Skeletal muscle satellite cell (primary cell): ENCODE results near the gene ZBTB37. TPM values are rescaled to one million over a fixed set of nuclear protein-coding genes. Genes with fewer than 3 reads are reported as not detected.
A peak's percentile ranks its signal among the peaks of the same experiment; 100 is the strongest.

Experiments used
- H3K27me3 ChIP-seq: 2 replicates; pipeline ENCODE4 v1.7.0; 2013; ENCODE audit warnings: low read length; ENCODE audit not compliant: control insufficient read depth, insufficient read depth
- H3K36me3 ChIP-seq: 2 replicates; pipeline ENCODE4 v1.7.0; 2013; ENCODE audit warnings: mild to moderate bottlenecking, control low read depth, low read length; ENCODE audit not compliant: insufficient read depth
- H3K4me1 ChIP-seq: 2 replicates; pipeline ENCODE4 v1.7.0; 2013; ENCODE audit warnings: low read length; ENCODE audit not compliant: control insufficient read depth, insufficient read depth
- H3K4me2 ChIP-seq: 2 replicates; pipeline ENCODE4 v1.7.0; 2013; ENCODE audit warnings: mild to moderate bottlenecking, low read length
- H3K4me3 ChIP-seq: 2 replicates; pipeline ENCODE4 v1.7.0; 2013; ENCODE audit warnings: low read length
- H3K9ac ChIP-seq: 2 replicates; pipeline ENCODE4 v1.7.0; 2013; ENCODE audit warnings: mild to moderate bottlenecking, low read depth, low read length, moderate library complexity
- H3K9me3 ChIP-seq: replicated peaks from 2 replicates; pipeline ENCODE4 v1.7.0; 2013; ENCODE audit warnings: mild to moderate bottlenecking, control low read depth, low read length
- total RNA-seq: library from RNA; depleted of rRNA; stranded (reverse); fragments of >200 nt; gene quantifications from 2 replicates; pipeline ENCODE4 v1.2.3, GENCODE V29; 2012; rRNA removed

Gene ZBTB37, protein sequence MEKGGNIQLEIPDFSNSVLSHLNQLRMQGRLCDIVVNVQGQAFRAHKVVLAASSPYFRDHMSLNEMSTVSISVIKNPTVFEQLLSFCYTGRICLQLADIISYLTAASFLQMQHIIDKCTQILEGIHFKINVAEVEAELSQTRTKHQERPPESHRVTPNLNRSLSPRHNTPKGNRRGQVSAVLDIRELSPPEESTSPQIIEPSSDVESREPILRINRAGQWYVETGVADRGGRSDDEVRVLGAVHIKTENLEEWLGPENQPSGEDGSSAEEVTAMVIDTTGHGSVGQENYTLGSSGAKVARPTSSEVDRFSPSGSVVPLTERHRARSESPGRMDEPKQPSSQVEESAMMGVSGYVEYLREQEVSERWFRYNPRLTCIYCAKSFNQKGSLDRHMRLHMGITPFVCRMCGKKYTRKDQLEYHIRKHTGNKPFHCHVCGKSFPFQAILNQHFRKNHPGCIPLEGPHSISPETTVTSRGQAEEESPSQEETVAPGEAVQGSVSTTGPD
- 4.8 and 5.0 TPM in 2 replicates for total RNA-seq

DNA sequence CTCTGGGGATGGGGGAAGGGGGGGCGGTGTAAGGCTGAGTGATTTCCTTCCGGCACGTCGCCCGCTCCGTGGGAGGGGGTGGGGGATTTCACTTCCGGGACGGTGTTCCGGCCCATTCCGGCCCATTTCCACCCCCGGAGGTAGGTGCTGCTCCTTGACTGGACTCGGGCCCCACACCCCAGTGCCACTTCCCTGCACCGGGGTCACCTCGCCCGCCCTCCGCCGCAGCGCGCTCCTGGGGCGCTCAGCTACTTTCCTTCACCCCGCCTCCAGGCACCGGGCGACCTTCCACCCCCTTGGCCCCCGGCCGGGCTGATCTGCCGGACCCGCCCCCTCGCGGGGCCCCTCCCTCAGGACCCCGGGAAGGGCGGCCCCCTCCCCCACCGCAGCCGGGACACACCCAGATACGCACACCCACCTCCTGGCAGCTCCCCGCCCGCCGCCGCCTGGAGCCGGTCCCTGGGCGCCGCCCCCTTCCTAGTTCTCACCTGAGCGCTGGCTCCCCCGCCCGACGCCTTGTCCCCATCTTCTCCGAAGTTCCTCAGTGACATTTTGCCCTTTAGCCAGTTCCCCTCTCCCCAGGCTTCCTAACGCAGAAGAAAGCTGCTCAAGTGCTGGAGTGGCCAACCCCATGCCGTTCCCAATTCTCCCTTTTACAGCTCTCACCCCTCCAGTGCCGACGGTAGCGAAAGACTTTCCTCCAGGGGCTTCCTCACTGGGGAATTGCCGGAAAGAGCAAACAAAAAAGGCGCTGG is at the start of gene ZBTB37:
TSS of gene ZBTB37 (plus strand) at position 115 of the 755 bp plus-strand sequence. CDS start 1,846 bp downstream, outside the sequence.
- Histone ChIP-seq H3K4me1 (peaks cover 28% of the 10 kb centered on the region), H3K4me3 (peak within 1 kb of the TSS; percentile 85), H3K4me2 (peak within 1 kb of the TSS; percentile 99), H3K36me3 (peaks cover 50% of the 10 kb centered on the region), H3K9me3 (no peaks in the 10 kb centered on the region), H3K27me3 (no peaks in the 10 kb centered on the region), H3K9ac (peak within 1 kb of the TSS; percentile 87)

- peaks cover 18% of the 10 kb centered on the region for H3K36me3 ChIP-seq
- no peak overlapping the region for H3K4me2 ChIP-seq
- no peak overlapping the region for H3K4me3 ChIP-seq
- H3K4me1 ChIP-seq = peaks cover 16% of the 10 kb centered on the region
- no peaks in the 10 kb centered on the region for H3K27me3 ChIP-seq
- no peak overlapping the region for H3K9ac ChIP-seq
- H3K9me3 ChIP-seq = no peaks in the 10 kb centered on the region
These were observed 49.7 kb upstream of the ZBTB37 start for GRCh38 chr1:173818459-173818858.

GRCh38 chr1:173821680-173822079 is 46.5 kb upstream of the ZBTB37 start:
- no peaks in the 10 kb centered on the region for H3K27me3 ChIP-seq
- peaks cover 18% of the 10 kb centered on the region for H3K36me3 ChIP-seq
- H3K4me1 ChIP-seq = peaks cover 16% of the 10 kb centered on the region
- H3K4me3 ChIP-seq = no peak overlapping the region
- no peaks in the 10 kb centered on the region for H3K9me3 ChIP-seq
- H3K4me2 ChIP-seq = peak overlapping the region; percentile 25
- H3K9ac ChIP-seq = no peak overlapping the region

DNA sequence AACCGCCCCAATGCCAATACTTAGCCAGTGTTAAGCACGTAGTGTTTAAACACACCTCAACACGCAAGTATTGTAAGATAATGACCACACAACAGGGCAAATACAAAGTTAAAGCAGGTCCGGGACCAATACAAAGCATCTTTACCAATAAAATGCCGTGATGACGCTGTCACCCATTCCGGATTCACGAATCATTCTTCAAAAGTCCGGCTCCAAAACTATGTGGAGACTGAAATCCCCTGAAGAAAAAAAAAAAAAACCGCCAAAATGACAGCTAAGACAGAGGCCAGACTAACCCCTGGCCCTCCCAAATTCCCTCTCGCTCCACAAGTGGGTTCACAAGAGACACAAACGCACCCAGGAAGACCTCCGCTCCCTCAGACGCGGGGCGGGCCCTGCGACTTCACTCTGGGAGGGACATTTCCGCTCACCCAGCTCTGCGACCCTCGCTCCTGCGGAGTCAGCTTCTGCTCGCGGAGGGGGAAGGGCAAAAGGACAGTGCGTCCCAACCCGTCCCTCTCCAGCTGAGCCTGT is 44.3 kb upstream of the ZBTB37 start:
- peak overlapping the region; percentile 86 for H3K4me2 ChIP-seq
- peak overlapping the region; percentile 87 for H3K4me3 ChIP-seq
- H3K4me1 ChIP-seq = peaks cover 20% of the 10 kb centered on the region
- peaks cover 10% of the 10 kb centered on the region for H3K36me3 ChIP-seq
- H3K9me3 ChIP-seq = no peaks in the 10 kb centered on the region
- peak overlapping the region; percentile 94 for H3K9ac ChIP-seq
- H3K27me3 ChIP-seq = no peaks in the 10 kb centered on the region

GRCh38 chr1:173824315-173825081 is 43.7 kb upstream of the ZBTB37 start, which contains the start of the genes CENPL and DARS2:
TSS of gene CENPL (minus strand) at chr1:173824883. CDS start at chr1:173811299, 13,584 bp downstream.
TSS of gene DARS2 (plus strand) at chr1:173824673. CDS start at chr1:173825230, 557 bp downstream.
- no peaks in the 10 kb centered on the region for H3K27me3 ChIP-seq
- peak within 1 kb of the TSS; percentile 87 for H3K4me3 ChIP-seq
- H3K4me2 ChIP-seq = peak within 1 kb of the TSS; percentile 86
- peaks cover 10% of the 10 kb centered on the region for H3K36me3 ChIP-seq
- peak within 1 kb of the TSS; percentile 94 for H3K9ac ChIP-seq
- peaks cover 20% of the 10 kb centered on the region for H3K4me1 ChIP-seq
- no peaks in the 10 kb centered on the region for H3K9me3 ChIP-seq

GRCh38 chr1:173827611-173828010 is 40.6 kb upstream of the ZBTB37 start:
- H3K4me3 ChIP-seq = no peak overlapping the region
- H3K9me3 ChIP-seq = no peaks in the 10 kb centered on the region
- no peaks in the 10 kb centered on the region for H3K27me3 ChIP-seq
- H3K4me2 ChIP-seq = no peak overlapping the region
- peaks cover 13% of the 10 kb centered on the region for H3K4me1 ChIP-seq
- peaks cover 18% of the 10 kb centered on the region for H3K36me3 ChIP-seq
- no peak overlapping the region for H3K9ac ChIP-seq

- no peaks in the 10 kb centered on the region for H3K4me1 ChIP-seq
- no peaks in the 10 kb centered on the region for H3K9me3 ChIP-seq
- H3K27me3 ChIP-seq = no peaks in the 10 kb centered on the region
- peaks cover 34% of the 10 kb centered on the region for H3K36me3 ChIP-seq
- no peak overlapping the region for H3K9ac ChIP-seq
- H3K4me2 ChIP-seq = no peak overlapping the region
- no peak overlapping the region for H3K4me3 ChIP-seq
These were observed 35.4 kb upstream of the ZBTB37 start for GRCh38 chr1:173832748-173833147.

DNA sequence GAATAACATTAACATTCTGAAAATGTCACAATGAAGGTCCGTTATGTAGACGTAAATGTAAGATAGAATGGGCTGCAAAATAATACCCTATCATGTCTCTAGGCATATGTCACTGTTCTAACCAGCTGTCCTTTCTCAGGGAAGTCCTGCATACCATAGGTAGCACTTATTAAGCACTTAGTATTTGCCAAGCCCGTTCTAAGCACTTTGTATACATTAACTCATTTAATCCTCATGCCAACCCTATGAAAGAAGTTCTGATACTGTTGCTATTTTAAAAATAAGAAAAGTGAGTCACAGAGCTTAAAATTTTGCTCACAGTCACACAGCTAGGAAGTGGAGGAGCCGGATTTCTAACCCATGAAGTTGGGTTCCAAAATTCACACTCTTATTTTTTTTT is 16.1 kb upstream of the ZBTB37 start:
- Histone ChIP-seq H3K4me3 (no peak overlapping the region), H3K9me3 (no peaks in the 10 kb centered on the region), H3K4me1 (peaks cover 12% of the 10 kb centered on the region), H3K36me3 (peaks cover 42% of the 10 kb centered on the region), H3K4me2 (no peak overlapping the region), H3K9ac (no peak overlapping the region), H3K27me3 (no peaks in the 10 kb centered on the region)

GRCh38 chr1:173853074-173853473 is 15.1 kb upstream of the ZBTB37 start:
- no peaks in the 10 kb centered on the region for H3K27me3 ChIP-seq
- H3K4me1 ChIP-seq = peaks cover 12% of the 10 kb centered on the region
- H3K9ac ChIP-seq = no peak overlapping the region
- H3K4me2 ChIP-seq = no peak overlapping the region
- peaks cover 51% of the 10 kb centered on the region for H3K36me3 ChIP-seq
- H3K4me3 ChIP-seq = no peak overlapping the region
- H3K9me3 ChIP-seq = no peaks in the 10 kb centered on the region

DNA sequence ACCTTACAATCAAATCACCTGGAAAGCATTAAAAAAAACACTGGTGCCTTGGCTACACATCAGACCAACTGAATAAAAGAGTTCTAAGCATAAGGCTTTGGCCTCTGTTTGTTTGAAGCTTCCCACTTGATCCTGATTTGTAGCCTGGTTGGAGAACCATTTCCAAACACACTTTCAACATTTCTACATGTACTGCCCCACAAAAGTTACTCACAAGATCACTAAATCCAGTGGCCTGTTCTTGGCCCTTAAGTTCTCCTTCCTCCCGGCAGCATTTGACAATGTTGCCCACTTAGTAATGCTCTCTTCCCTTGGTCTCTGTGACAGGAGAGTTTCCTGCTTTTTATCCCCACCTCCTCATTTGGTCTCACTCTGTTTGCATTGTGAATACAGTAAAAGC is 12.2 kb upstream of the ZBTB37 start:
- H3K27me3 ChIP-seq = no peaks in the 10 kb centered on the region
- H3K4me3 ChIP-seq = no peak overlapping the region
- no peak overlapping the region for H3K9ac ChIP-seq
- H3K9me3 ChIP-seq = no peaks in the 10 kb centered on the region
- H3K4me1 ChIP-seq = peaks cover 12% of the 10 kb centered on the region
- H3K4me2 ChIP-seq = no peak overlapping the region
- H3K36me3 ChIP-seq = peaks cover 43% of the 10 kb centered on the region
